ENCODE results near the gene EIF2S1.

GRCh38 chr14:67392800-67393199, 32.7 kb downstream of the EIF2S1 start:
- TF ChIP-seq CTCF (IDR thresholded peaks at IDR 0.05) (no peak), SIN3A (IDR thresholded peaks at IDR 0.05; ENCODE audit: borderline replicate concordance, insufficient read depth, low read depth, low read length) (no peak), POLR2AphosphoS5 (IDR thresholded peaks at IDR 0.05; ENCODE audit: low read depth, low read length) (no peak), TCF7L2 (IDR thresholded peaks at IDR 0.05; ENCODE audit: low read depth, low read length) (no peak)
- TF ChIP-seq, protein P1, sequence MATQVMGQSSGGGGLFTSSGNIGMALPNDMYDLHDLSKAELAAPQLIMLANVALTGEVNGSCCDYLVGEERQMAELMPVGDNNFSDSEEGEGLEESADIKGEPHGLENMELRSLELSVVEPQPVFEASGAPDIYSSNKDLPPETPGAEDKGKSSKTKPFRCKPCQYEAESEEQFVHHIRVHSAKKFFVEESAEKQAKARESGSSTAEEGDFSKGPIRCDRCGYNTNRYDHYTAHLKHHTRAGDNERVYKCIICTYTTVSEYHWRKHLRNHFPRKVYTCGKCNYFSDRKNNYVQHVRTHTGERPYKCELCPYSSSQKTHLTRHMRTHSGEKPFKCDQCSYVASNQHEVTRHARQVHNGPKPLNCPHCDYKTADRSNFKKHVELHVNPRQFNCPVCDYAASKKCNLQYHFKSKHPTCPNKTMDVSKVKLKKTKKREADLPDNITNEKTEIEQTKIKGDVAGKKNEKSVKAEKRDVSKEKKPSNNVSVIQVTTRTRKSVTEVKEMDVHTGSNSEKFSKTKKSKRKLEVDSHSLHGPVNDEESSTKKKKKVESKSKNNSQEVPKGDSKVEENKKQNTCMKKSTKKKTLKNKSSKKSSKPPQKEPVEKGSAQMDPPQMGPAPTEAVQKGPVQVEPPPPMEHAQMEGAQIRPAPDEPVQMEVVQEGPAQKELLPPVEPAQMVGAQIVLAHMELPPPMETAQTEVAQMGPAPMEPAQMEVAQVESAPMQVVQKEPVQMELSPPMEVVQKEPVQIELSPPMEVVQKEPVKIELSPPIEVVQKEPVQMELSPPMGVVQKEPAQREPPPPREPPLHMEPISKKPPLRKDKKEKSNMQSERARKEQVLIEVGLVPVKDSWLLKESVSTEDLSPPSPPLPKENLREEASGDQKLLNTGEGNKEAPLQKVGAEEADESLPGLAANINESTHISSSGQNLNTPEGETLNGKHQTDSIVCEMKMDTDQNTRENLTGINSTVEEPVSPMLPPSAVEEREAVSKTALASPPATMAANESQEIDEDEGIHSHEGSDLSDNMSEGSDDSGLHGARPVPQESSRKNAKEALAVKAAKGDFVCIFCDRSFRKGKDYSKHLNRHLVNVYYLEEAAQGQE (IDR thresholded peaks at IDR 0.05; ENCODE audit: insufficient read depth in 1 of 2, low read depth in 2 of 2, low read length in 1 of 2) = no peak

Data from Panc1 (cell line).